GM18511 (cell line): Measurements from ENCODE around the gene INO80C.

Source experiments
- ATAC-seq: cut with Tn5 transposase; IDR thresholded peaks from one replicate; pipeline ENCODE4 v1.9.1; 2021; ENCODE audit warnings: mild to moderate bottlenecking, moderate library complexity; ENCODE audit not compliant: unreplicated experiment

INO80C gene

DNA sequence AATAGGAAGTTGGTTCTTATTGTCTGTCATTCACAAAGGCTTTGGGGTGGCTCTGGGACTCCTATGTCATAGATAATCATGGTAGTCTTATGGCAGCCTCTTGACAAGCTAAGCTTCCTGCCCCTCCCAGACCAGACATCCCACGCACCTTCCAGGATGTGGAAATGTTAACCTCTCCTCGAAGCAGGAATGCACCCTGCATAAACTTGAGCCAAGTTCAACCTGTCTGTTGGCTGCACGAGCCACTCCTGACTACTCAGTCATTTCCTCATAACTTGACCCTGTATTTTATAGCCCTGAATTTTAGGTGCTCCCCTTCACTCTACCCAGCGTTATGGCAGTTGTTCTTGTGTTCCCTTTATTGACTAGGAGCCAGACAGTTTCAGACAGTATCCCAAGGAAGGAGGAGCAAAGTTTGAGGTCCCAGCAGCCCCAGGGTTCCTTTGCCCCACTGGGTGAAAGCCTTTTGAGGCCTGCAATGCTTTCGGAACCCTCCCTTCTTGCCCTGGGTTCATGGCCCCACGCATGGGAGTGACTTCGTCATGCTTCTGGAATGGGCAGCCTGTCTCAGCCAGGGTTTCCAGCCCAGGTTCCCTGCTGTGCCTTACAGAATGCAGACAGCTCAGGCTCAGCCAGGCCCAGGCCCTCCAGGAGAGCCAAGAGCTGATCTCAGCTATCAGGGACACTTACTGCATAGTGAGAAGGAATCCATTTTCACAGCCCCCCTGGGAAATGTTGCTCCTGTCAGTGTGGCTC is 15.6 kb upstream of the INO80C start:
- ATAC-seq = no peak

DNA sequence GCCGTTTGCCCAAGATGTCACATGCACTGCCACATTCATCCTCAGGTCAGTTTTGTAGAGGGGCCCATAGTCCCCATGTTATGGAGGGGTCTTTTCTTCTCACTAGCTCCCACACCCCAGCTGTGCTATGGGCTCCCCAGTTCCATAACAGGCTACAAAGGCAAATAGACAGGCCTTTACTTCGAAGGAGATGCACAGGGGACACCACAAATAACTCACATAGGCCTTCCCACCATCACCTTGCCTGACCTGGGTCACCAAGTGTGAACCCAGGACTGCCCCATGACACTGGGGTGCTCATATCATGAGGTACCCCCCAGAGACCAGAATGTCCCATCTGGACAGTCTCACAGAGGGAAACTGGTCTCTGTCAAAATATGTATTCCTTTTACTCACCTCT is 15.0 kb upstream of the INO80C start:
- no peak for ATAC-seq

DNA sequence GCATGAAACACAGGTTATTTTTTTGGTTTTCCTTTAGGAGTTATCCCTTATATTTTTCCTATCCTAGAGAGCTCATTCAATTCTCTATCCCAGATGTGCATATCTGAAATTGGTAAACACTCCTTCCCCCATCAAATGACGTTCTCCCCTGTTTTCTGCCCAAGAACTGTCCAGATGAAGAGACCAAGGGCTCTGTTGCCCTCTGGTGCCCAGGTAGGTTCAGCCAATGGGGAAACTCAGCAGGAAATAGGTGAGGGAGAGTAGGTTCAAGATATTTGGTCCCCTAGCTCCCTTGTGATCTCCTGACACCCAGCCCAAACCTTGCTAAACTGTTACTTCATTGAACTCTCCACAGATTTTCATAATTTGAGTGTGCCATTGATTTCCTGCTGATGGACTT is 14.1 kb upstream of the INO80C start:
- ATAC-seq = peak; percentile 34

- ATAC-seq = peak; percentile 95
Measured at GRCh38 chr18:35511428-35511827, 13.7 kb upstream of the INO80C start.

GRCh38 chr18:35510076-35510651 is 12.4 kb upstream of the INO80C start:
- ATAC-seq = no peak

GRCh38 chr18:35508746-35509338 is 11.1 kb upstream of the INO80C start:
- ATAC-seq = no peak

- ATAC-seq = no peak
Measured at GRCh38 chr18:35508030-35508429, 10.3 kb upstream of the INO80C start.

GRCh38 chr18:35507623-35508022 is 9.9 kb upstream of the INO80C start:
- no peak for ATAC-seq

GRCh38 chr18:35507192-35507591 is 9.4 kb upstream of the INO80C start:
- ATAC-seq = no peak

- no peak for ATAC-seq
Measured at GRCh38 chr18:35506024-35506712, 8.4 kb upstream of the INO80C start.

- no peak for ATAC-seq
Measured at GRCh38 chr18:35504996-35505395, 7.2 kb upstream of the INO80C start.

GRCh38 chr18:35502052-35502451 is 4.3 kb upstream of the INO80C start:
- ATAC-seq = no peak

DNA sequence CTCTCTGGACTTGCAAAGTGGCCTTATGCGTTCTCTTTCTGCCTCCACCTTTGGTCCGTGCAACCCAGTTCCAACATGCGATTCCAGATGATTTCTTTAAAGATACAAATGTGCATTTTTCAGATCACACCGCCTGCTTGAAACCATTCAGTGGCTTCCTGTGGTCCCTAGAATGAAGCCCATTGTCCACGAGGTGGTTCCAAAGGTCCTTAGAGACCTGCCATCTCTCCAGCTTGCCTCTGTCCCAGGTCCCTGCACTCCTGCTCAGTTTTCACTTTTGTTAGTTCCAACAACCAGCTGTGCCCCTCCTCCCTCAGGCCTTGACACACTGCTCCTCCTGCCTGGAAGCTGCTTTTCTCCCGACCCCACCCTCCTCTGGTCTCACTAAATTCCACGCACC is 3.6 kb upstream of the INO80C start:
- no peak for ATAC-seq

DNA sequence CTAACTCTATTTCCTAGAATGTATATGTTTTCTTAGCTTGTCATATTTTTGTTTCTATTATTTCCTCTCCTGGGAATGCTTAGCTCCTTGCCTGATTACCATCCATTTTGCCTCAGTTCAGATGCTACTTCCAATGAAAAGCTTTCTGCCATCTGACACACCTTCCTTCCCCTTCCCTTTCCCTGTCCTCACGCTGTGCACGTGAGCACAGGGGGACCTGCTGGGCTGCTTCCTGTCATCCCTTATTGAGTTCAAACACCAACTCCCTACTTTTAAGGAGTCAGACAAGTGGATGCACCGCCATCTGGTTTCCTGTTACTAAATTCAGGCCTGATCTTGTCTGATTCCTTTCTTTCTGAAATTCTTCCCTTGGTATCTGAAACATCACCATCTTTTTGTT is 2.4 kb upstream of the INO80C start:
- no peak for ATAC-seq

GRCh38 chr18:35497027-35497369 is 762 bp downstream of the INO80C start:
- ATAC-seq = peak; percentile 20

DNA sequence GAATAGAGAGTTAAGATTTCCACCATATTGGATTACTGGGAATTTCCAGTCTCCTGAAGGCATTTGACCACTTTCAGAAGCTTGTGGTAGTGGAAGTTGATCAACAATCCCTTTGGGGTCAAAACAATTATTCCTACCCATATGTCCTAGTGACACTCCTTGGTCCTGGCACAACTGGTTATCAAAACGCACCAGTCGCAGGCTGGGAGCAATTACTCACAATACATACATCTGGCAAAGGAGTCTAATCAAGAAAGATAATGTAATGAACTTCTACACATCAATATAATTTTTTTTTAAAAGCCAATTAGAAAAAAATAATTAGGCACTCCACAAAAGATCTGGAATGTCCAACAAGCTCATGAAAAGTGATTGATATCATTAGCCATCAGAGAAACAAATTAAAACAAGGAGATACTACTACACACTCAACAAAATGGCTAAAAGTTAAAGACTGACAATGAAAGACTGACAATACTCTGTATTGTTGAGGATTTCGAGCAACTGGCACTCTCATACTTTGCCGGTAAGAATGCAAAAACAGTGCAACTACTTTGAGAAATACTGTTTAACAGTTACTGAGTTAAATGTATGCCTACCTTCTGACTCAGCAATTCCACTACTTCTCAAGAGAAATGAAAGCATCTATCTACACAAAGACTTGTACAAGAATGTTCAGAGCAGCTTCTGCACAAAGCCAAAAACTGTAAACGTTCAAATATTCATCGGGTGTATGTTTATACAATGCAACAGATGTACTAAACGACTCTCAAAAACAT is 2.0 kb downstream of the INO80C start:
- no peak for ATAC-seq

GRCh38 chr18:35494251-35495220 is 3.2 kb downstream of the INO80C start:
- no peak for ATAC-seq

DNA sequence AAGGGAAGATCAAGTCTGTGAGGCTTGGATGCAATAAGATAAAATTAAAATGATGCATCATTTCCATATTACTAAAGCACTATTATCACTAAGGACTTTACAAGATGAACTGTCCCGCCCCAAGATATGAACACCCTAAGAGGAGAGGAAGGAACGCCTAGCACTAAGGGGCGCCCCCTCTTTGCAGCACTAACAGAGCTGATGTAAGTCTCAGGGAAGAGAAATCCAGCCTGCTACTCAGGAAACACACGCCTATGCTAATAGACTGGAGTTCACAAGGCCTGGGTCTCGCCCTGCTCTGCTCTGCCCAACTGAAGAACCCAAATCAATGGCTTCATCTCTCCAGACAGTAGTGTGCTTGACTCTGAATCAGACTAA is 6.1 kb downstream of the INO80C start:
- ATAC-seq = no peak

DNA sequence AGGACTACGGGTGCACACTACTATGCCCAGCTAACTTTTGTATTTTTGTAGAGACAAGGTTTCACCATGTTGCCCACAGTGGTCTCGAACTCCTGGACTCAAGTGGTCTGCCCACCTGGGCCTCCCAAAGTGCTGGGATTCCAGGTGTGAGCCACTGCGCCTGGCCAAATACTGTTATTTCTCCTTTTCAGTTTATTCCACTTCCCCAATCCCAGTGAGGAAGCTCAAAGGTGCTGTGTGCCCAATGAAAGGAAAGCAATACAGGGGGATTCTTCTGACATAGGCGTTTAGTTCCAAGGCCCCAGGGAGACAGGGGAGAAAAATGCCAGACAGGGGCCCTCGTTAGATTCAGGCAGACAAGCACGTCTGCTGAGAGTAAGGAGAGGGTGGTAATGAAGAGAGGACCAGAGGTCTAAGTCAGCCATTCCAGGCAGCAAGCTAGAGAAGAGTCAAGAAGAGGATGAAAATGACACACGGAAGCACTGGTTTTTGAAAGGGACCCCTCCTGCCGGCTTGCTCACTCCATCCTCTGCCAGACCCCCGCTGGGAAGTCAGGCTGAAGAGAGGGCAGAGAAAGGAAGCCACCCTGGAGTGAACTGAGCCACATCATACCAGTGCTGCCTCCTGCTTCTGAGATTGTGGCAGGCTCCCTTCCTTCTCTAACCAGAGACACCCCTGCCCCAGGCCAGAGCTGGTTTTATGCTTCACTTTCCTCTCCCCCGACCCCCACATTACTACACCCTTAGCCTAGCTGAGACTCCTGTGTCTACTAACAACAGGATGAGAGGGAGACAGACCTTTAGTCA is 6.7 kb downstream of the INO80C start:
- no peak for ATAC-seq
